Natural killer cell (primary cell): ENCODE results near the gene MYH11. TPM values are rescaled to one million over a fixed set of nuclear protein-coding genes. Genes with fewer than 3 reads are reported as not detected.

Source experiments
- ATAC-seq, 3 donors: fragments of 150-1000 bp in 2 of 3; fragments of 200-7000 bp in 1 of 3; cut with Tn5 transposase; 1 replicate in 1 of 3; 2 replicates in 2 of 3; pipeline ENCODE4 v1.10.0; 2021; ENCODE audit warnings: mild to moderate bottlenecking in 2 of 3, moderate library complexity in 2 of 3
- DNase-seq, 2 donors: peaks; one replicate each; pipeline versions ENCODE4 v3.0.0 to v3.0.0-alpha.2; 2013 to 2021; ENCODE audit warnings: mixed read lengths in 1 of 2
- H3K27ac ChIP-seq: one replicate; pipeline ENCODE4 v1.5.1; 2013; ENCODE audit warnings: mild to moderate bottlenecking, low read length
- H3K27me3 ChIP-seq: one replicate; pipeline ENCODE4 v1.6.1; 2013; ENCODE audit warnings: low read length; ENCODE audit not compliant: control insufficient read depth, insufficient read depth
- H3K36me3 ChIP-seq: one replicate; pipeline ENCODE4 v1.6.1; 2013; ENCODE audit warnings: low read length; ENCODE audit not compliant: control insufficient read depth, insufficient read depth
- H3K4me1 ChIP-seq: one replicate; pipeline ENCODE4 v1.6.1; 2013; ENCODE audit warnings: low read length; ENCODE audit not compliant: control insufficient read depth, insufficient read depth
- H3K4me3 ChIP-seq: one replicate; pipeline ENCODE4 v1.5.1; 2013; ENCODE audit warnings: low read length
- H3K9me3 ChIP-seq: one replicate; pipeline ENCODE4 v1.6.1; 2013; ENCODE audit warnings: low read length; ENCODE audit not compliant: control insufficient read depth, insufficient read depth
- H3K27ac Mint-ChIP-seq, 2 donors: one replicate each; pipeline ENCODE4 v1.8.0; 2022; ENCODE audit warnings: mild to moderate bottlenecking in 2 of 2, mixed read lengths in 2 of 2, moderate library complexity in 1 of 2
- H3K27me3 Mint-ChIP-seq, 2 donors: one replicate each; pipeline ENCODE4 v1.8.0; 2022; ENCODE audit warnings: low read depth in 2 of 2, mixed read lengths in 2 of 2
- H3K36me3 Mint-ChIP-seq: one replicate; pipeline ENCODE4 v1.8.0; 2022; ENCODE audit warnings: mixed read lengths
- H3K4me1 Mint-ChIP-seq, 2 donors: one replicate each; pipeline ENCODE4 v1.8.0; 2022; ENCODE audit warnings: mixed read lengths in 2 of 2
- H3K4me3 Mint-ChIP-seq: one replicate; pipeline ENCODE4 v1.8.0; 2022; ENCODE audit warnings: mild to moderate bottlenecking, moderate library complexity, mixed read lengths
- H3K9me3 Mint-ChIP-seq, 2 donors: one replicate each; pipeline ENCODE4 v1.8.0; 2022; ENCODE audit warnings: mixed read lengths in 2 of 2
- CTCF ChIP-seq: fragments of 200-600 bp; IDR thresholded peaks from one replicate; pipeline ENCODE4 v1.8.0; 2022; ENCODE audit warnings: antibody characterized with exemption
- WGBS: methylation state at CpG from one replicate; pipeline ENCODE4 v1.1.7; 2013; ENCODE audit warnings: missing lambda C conversion rate; ENCODE audit not compliant: insufficient coverage; 5-methylcytosine and 5-hydroxymethylcytosine counted together
- intact Hi-C: fragments of 100-400 bp; cut with micrococcal nuclease; formaldehyde crosslinking; loops from one replicate; pipeline ENCODE4 v1.14.2; 2022
- total RNA-seq, 4 donors: library from RNA; stranded (reverse); fragments of 120-200 nt in 1 of 4; gene quantifications; one replicate each; pipeline versions ENCODE4 v1.2.3 to v1.2.4, GENCODE V29; 2013 to 2022

Gene MYH11
- total RNA-seq, 3 donors from 2014 or later (not counting 1 experiment from before 2014, with no cell fraction given), result 0.30 TPM; not detected in 2

DNA sequence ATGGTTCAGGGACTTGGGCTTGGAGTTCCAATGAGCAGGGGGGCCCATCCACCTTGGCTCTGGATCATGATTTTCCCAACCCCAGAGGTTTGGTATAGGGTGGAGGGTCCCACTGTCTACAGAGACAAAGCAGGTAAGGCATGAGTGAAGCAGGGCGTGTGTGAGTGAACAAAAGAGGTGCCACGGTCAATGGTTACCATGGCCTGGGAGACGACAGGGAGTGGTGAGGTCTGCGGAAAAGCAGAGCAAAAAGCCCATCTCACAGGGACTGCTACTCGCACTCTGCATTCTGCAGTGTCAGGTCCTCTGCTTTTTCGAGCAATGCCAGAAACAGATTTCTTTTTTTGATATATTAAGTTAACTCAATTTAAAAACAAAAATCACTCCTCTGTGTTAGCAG lies 24.6 kb downstream of the MYH11 start:
- H3K36me3 Mint-ChIP-seq, result no peaks in the 10 kb centered on the region
- H3K27ac Mint-ChIP-seq, result no peak overlapping the region
- Histone ChIP-seq H3K27ac (no peak overlapping the region), H3K4me1 (no peaks in the 10 kb centered on the region), H3K9me3 (no peaks in the 10 kb centered on the region), H3K27me3 (no peaks in the 10 kb centered on the region), H3K36me3 (no peaks in the 10 kb centered on the region), H3K4me3 (no peak overlapping the region)
- no peak for ATAC-seq
- peaks cover 0 to 2% of the 10 kb centered on the region in 2 donors for H3K27me3 Mint-ChIP-seq
- no peak for TF ChIP-seq CTCF
- H3K9me3 Mint-ChIP-seq, result no peaks in the 10 kb centered on the region
- H3K4me3 Mint-ChIP-seq, result no peak overlapping the region
- no peak for DNase-seq
- no peaks in the 10 kb centered on the region for H3K4me1 Mint-ChIP-seq
- WGBS, result 95% methylated on average over 5 of the region's 6 CpGs
- intact Hi-C loops, result no loop called here

- H3K9me3 ChIP-seq, result no peaks in the 10 kb centered on the region
- no peaks in the 10 kb centered on the region for H3K9me3 Mint-ChIP-seq
- H3K27me3 Mint-ChIP-seq, result peaks cover 0 to 2% of the 10 kb centered on the region in 2 donors
- no peak overlapping the region for H3K27ac Mint-ChIP-seq
- H3K4me3 ChIP-seq, result no peak overlapping the region
- H3K27me3 ChIP-seq, result no peaks in the 10 kb centered on the region
- ATAC-seq, result no peak
- no peaks in the 10 kb centered on the region for H3K36me3 Mint-ChIP-seq
- H3K4me1 Mint-ChIP-seq, result no peaks in the 10 kb centered on the region
- H3K4me1 ChIP-seq, result no peaks in the 10 kb centered on the region
- no peaks in the 10 kb centered on the region for H3K36me3 ChIP-seq
- no peak for TF ChIP-seq CTCF
- no peak for DNase-seq
- no peak overlapping the region for H3K4me3 Mint-ChIP-seq
- intact Hi-C loops, result no loop called here
- WGBS, result 38% methylated on average over 1 of the region's 6 CpGs
- H3K27ac ChIP-seq, result no peak overlapping the region
These were observed 25.9 kb downstream of the MYH11 start for GRCh38 chr16:15830832-15831451.

GRCh38 chr16:15829460-15829859 lies 27.4 kb downstream of the MYH11 start:
- Histone ChIP-seq H3K27me3 (no peaks in the 10 kb centered on the region), H3K36me3 (no peaks in the 10 kb centered on the region), H3K4me3 (no peak overlapping the region), H3K4me1 (no peaks in the 10 kb centered on the region), H3K27ac (no peak overlapping the region), H3K9me3 (no peaks in the 10 kb centered on the region)
- no peaks in the 10 kb centered on the region for H3K9me3 Mint-ChIP-seq
- H3K27ac Mint-ChIP-seq, result no peak overlapping the region
- DNase-seq (no peak), ATAC-seq (no peak)
- no peaks in the 10 kb centered on the region for H3K36me3 Mint-ChIP-seq
- 67% methylated on average over 9 of the region's 9 CpGs for WGBS
- H3K4me1 Mint-ChIP-seq, result no peaks in the 10 kb centered on the region
- no peak for TF ChIP-seq CTCF
- intact Hi-C loops, result no loop called here
- H3K27me3 Mint-ChIP-seq, result peaks cover 0 to 2% of the 10 kb centered on the region in 2 donors
- no peak overlapping the region for H3K4me3 Mint-ChIP-seq
